GM19099 (cell line): Measurements from ENCODE around the gene NFE2L3.

ENCODE experiments used
- POLR2A ChIP-seq: IDR thresholded peaks from 3 replicates; pipeline ENCODE4 v1.6.1; 2011; ENCODE audit warnings: low read depth; ENCODE audit not compliant: insufficient read length; ENCODE audit errors: extremely low read depth

The NFE2L3 gene

DNA sequence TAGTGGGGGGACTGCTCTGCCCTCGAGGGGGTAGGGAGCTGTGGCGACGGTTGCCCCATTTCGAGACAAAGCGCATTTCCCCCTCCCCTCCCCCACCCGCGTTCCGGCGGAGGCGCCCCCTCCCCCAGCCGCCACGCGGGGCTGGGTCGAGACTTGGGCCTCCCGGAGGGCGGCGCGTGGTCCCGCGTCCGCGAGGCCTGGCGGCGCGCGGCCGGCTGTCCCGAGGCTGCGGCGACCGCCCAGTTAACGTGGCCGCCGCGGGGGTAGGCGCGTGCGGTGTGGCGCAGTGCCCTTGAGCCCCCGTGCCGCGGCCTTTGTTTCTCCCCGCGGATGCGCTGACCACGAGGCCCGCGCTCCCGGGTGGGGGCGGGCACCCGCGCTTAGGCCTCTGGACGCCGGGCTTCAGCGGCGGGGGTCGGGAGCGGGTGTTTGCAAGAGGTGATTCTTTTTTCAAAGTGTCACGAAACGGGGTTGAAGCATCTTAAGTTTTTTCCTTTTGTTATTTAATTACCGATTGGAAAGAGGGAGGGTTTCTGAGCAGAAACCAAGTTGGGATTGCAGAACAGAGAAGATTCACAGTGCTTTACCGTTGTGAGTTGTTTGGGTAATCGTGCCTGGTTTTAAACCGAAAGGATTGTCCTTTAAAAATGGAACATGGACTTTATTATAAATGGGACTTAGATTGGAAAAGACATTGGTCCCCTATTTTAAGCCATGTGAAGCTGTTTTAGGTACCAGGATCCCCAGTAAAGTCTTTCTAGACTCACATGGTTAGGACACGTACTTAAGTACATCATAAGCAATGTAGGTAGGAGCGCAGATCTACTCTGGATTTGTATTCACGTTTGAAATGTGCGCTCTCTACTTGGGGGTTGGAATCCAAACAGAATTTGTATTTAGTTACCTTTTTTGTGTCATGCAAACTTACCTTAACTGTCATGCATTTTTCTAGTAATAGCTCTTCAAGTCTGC is 50.3 kb downstream of the NFE2L3 start:
- no peak for TF ChIP-seq POLR2A

DNA sequence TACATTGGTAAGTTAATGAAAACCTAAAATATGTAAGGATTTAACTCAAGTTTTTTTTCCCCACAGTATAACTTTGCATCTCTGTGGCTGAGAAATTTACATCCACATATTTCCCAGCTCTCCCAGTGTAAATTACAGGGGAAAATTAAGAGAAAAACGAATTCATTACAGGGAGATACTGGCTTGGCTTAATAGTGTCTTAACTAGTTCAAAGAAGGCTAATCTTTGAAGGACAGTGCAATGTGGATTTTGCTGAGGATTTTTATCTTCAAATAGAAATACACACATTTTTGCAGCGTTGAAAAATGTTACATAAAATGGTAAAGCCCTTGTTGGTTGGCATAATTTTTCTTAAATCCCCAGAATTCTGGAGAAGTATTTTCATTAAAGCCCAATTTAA is 51.0 kb downstream of the NFE2L3 start:
- TF ChIP-seq POLR2A, result no peak

DNA sequence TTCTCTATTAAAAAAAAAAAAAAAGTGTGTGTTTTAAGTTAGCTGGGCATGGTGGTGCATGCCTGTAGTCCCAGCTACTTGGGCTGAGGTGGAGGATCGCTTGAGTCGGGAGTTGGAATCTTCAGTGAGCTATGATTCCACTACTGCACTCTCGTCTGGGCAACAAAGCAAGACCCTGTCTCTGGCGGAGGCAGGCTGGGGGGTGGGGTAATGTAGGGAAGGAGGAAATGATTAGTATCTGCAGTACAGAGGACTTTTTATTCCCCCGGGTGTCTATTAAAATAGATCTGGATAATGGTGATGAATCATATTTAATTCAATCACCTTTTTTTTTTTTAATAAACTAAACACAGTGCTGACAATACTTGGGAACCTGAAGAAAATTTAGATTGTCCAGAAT is 56.0 kb downstream of the NFE2L3 start:
- no peak for TF ChIP-seq POLR2A

DNA sequence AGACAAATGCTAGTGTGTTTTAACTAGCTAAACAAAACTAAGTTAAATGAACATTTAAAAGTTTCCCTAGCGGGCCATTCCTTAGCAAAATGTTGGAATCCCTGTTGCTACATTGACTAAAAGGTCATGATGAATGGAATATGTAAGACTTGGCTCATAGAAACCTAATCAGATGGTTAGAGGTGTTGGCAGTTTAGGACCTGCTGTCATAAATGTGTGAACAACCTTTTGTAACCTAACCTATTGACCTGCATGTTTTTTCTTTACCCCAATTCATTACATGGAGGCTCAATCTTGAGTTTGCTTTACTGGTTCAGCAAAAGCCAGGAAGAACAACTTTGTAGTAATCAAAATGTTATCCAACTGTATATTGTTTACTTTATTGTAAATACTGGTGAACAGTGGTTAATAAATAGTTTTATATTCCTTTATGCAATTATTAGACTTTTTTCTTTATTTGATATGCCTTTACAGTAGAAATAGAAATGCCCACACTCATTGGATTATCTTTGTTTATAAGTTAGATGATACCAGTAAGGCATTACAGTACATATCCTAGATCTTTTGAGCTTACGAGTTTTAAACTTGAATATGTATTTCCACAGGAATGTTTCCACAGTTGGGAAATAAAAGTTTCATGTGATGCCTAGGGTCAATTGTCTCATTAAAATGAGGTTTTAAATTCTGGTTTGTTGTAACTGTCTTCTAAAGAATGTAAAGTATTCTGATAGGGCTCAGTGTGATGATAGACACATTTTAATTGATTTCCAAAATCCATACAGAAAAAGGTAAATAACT is 61.1 kb downstream of the NFE2L3 start:
- no peak for TF ChIP-seq POLR2A

DNA sequence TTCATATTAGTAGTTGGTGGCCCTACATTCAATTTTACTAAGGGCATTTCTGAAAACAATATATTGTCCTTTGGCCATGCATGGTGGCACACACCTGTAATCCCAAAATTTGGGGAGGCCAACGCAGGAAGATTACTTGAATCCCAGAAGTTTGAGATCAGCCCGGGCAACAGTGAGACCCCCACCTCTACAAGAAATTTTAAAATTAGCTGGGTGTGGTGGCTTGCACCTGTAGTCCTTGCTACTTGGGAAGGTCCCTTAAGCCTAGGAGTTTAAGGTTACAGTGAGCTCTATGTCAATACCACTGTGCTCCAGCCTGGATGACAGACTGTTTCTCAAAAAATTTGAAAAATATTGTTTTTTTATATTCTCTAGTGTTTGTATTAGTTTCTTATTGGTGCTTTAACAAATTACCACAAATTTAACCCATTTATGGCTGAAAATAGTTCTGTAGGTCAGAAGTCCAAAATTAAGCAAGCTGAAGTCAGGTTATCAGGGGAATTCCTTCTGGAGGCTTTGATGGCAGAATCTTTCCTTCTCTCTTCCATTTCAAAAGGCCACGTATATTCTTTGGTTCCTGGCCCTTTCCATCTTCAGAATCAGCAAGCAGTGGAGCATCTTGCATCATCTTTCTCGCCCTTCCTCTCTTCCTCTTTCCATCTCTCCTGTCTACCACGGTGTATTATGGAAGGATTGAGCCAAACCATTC is 62.0 kb downstream of the NFE2L3 start:
- TF ChIP-seq POLR2A, result no peak

DNA sequence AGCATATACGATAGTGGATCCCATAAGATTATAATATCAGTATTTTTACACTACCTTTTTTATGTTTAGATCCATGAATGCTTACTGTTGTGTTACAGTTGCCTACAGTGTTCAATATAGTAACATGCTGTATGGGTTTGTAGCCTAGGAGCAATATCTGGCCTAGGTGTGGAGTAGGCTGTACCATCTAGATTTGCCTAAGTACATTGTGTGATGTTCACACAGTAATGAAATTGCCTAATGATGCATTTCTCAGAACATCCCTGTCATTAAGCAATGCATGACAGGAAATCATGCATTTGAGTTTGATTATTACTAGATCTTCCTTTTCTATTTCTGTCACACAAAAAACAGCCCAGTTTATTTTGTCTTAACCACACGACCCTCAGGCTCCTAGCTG is 64.1 kb downstream of the NFE2L3 start:
- TF ChIP-seq POLR2A, result no peak

GRCh38 chr7:26224359-26224758 is 72.4 kb downstream of the NFE2L3 start:
- TF ChIP-seq POLR2A, result no peak

- no peak for TF ChIP-seq POLR2A
Observed at GRCh38 chr7:26227987-26228386, 76.0 kb downstream of the NFE2L3 start.

GRCh38 chr7:26233902-26234511 is 82.0 kb downstream of the NFE2L3 start:
- no peak for TF ChIP-seq POLR2A
